H1 (cell line): Measurements from ENCODE around the gene FRS2. TPM values are rescaled to one million over a fixed set of nuclear protein-coding genes. Genes with fewer than 3 reads are reported as not detected.

Experiments used
- POLR2A ChIP-seq, 2 experiments: IDR thresholded peaks; 1 replicate in 1 of 2; 2 replicates in 1 of 2; pipeline ENCODE4 v1.6.1; 2011; ENCODE audit warnings: low read depth in 2 of 2, low read length in 2 of 2, mild to moderate bottlenecking in 2 of 2; ENCODE audit errors: control extremely low read depth in 1 of 2
- polyA plus RNA-seq, 7 experiments: library from polyadenylated mRNA; depleted of rRNA in 3 of 7; stranded (reverse) in 5 of 7; unstranded in 2 of 7; fragments of >200 nt in 5 of 7; fragments of 200-250 nt in 2 of 7; gene quantifications; 1 replicate in 5 of 7; 2 replicates in 1 of 7; 4 replicates in 1 of 7; pipeline versions ENCODE4 v1.2.1 to v1.2.3, GENCODE V29; 2011 to 2013; ENCODE audit warnings: missing spikeins in 2 of 7, mixed read lengths in 2 of 7
- total RNA-seq: library from RNA; stranded (reverse); fragmentation: NEBNext Ultra II Directional; extraction: Animal tissue kit (Norgen Biotek cat#: 25700); gene quantifications from 2 replicates; pipeline ENCODE4 v1.2.1, GENCODE V29; 2021

The FRS2 gene
- total and polyA plus RNA-seq, 2 of the 8 experiments (the other 6 are each of a cell fraction or from before 2014, with no cell fraction given): 10.3 to 35.8 TPM

DNA sequence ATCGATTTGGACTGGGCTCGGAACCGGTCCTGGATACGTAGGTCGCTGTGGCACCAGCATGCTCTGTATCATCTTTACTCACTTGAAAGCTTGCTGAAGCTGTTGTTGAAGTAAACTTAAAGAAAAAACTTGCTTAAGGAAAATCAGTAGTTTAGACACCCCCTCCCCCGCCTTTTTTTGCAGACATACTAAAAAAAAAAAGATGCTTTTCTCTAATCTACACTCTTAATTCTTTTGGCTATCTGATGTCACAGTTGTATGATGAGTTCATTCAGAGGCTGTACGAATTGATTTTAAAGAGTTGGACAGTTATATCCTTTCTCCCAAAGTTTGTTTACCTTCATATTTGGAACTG is 865 bp downstream of the FRS2 start (continued):
- TF ChIP-seq POLR2A (IDR thresholded peaks at IDR 0.05; ENCODE audit: control extremely low read depth in 1 of 2, low read depth in 2 of 2, low read length in 2 of 2): no peak
- TF ChIP-seq, all 59 proteins: peak for 0
